GM18517 (cell line): ENCODE measurements around the gene PRR9.

Experiments
- ATAC-seq: cut with Tn5 transposase; IDR thresholded peaks from one replicate; pipeline ENCODE4 v1.9.1; 2021; ENCODE audit warnings: mild to moderate bottlenecking, moderate library complexity; ENCODE audit not compliant: unreplicated experiment

The PRR9 gene

DNA sequence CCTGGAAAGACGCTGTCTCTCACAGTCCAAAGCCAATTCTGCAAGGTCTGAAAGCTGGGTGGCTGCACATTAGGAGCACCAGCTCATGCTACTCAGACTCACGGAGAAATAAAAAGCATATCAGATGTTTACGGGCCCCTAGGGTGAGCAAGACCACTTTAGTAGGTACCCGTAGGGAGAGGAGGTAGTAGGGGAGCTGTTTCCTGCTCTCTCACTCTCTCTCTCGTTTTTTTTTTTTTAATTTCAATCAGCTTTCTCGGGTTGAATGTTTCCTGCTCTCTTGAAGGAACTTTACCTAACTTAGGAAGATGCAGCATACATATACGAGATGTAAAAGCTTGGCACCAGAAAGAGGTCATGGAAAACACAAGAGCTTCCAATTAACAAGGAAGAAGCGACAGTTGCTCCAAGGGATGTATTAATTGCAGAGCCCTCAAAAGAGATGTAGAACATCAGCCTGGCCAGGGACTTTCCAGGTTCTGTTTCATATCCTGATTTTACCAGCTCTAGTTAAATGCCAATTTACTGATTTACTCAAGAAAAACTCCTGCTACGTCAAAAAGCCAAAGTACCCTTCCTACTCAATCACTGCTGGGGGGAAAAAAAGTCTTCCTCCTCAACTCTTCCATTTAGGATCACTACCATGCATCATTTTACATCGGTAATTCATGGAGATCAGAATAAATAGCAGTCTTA, 45.2 kb downstream of the PRR9 start:
- ATAC-seq, result no peak

DNA sequence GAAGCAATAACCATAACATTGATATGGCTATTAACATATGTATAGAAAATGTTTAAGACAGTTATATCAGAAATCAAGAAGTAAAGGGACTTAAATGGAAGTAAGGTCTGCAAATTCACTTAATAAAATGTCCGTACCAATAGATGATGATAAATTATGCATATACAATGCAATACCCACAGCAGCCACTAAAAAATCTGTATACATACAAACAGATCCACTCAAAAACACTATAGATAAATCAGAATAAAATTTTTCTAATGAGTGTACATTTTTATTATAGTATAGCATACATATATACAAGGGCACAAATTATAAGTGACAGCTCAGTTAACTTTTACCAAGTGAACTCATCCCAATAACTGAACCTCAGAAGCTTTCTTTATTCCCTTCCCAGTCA, 48.1 kb downstream of the PRR9 start:
- no peak for ATAC-seq
